ENCODE data around the gene ATP2C2. TPM values are rescaled to one million over a fixed set of nuclear protein-coding genes. Genes with fewer than 3 reads are reported as not detected.
"Not testable (repeated sequence)": the region's sequence is repeated elsewhere in the genome, so short reads cannot be mapped to it uniquely, and the experiment has no call there.

ATP2C2 gene
- total and polyA plus RNA-seq, 2 experiments from 2014 or later: 2.1 TPM

- TF ChIP-seq JUNB (IDR thresholded peaks at IDR 0.05; ENCODE audit: unreplicated experiment) (no peak), REST (IDR thresholded peaks at IDR 0.05; ENCODE audit: unreplicated experiment) (no peak)
Observed at GRCh38 chr16:84398701-84399100, 30.4 kb downstream of the ATP2C2 start (continued).

GRCh38 chr16:84399912-84400311, 31.6 kb downstream of the ATP2C2 start:
- not testable (repeated sequence) for H3K79me2 ChIP-seq (replicated peaks; ENCODE audit: insufficient read depth); H3K4me2 ChIP-seq; H3F3A ChIP-seq (replicated peaks; ENCODE audit: low read depth); H3K4me3 Mint-ChIP-seq; H3K27me3 ChIP-seq (ENCODE audit: insufficient read depth); H3K27ac Mint-ChIP-seq; H3K4me1 ChIP-seq (ENCODE audit: insufficient read depth); H3K36me3 Mint-ChIP-seq (ENCODE audit: low read depth); H4K20me1 ChIP-seq (replicated peaks; ENCODE audit: insufficient read depth); H3K4me3 ChIP-seq; ATAC-seq; H3K9me3 Mint-ChIP-seq; DNase-seq (ENCODE audit: low spot score); H3K27ac ChIP-seq (ENCODE audit: low read depth); H2AFZ ChIP-seq; H3K36me3 ChIP-seq (ENCODE audit: insufficient read depth); H3K9me2 ChIP-seq (ENCODE audit: insufficient read depth); H3K27me3 Mint-ChIP-seq (ENCODE audit: insufficient read depth, low read depth, poor library complexity)
- peaks cover 16% of the 10 kb centered on the region for H3K4me1 Mint-ChIP-seq

- not testable (repeated sequence) for H3K79me2 ChIP-seq (replicated peaks; ENCODE audit: insufficient read depth); H3K4me2 ChIP-seq; H3K4me3 ChIP-seq; H3F3A ChIP-seq (replicated peaks; ENCODE audit: low read depth); H3K4me1 ChIP-seq (ENCODE audit: insufficient read depth); H3K27me3 Mint-ChIP-seq (ENCODE audit: insufficient read depth, low read depth, poor library complexity); ATAC-seq; H3K4me3 Mint-ChIP-seq; H3K36me3 Mint-ChIP-seq (ENCODE audit: low read depth); H3K9me3 Mint-ChIP-seq; DNase-seq (ENCODE audit: low spot score); H3K27ac Mint-ChIP-seq; H3K36me3 ChIP-seq (ENCODE audit: insufficient read depth); H3K9me2 ChIP-seq (ENCODE audit: insufficient read depth); H3K4me1 Mint-ChIP-seq; H4K20me1 ChIP-seq (replicated peaks; ENCODE audit: insufficient read depth); H3K27ac ChIP-seq (ENCODE audit: low read depth); H2AFZ ChIP-seq; H3K27me3 ChIP-seq (ENCODE audit: insufficient read depth)
Observed at GRCh38 chr16:84403435-84403834, 35.1 kb downstream of the ATP2C2 start.

GRCh38 chr16:84404324-84404723, 36.0 kb downstream of the ATP2C2 start:
- peaks cover 5% of the 10 kb centered on the region for H3K27me3 Mint-ChIP-seq (ENCODE audit: insufficient read depth, low read depth, poor library complexity)
- no peaks in the 10 kb centered on the region; the same call in 2 of the 3 replicates for H3K4me1 Mint-ChIP-seq
- no peaks in the 10 kb centered on the region for H3F3A ChIP-seq (replicated peaks; ENCODE audit: low read depth)
- ATAC-seq (no peak), DNase-seq (ENCODE audit: low spot score) (no peak)
- no peaks in the 10 kb centered on the region for H3K4me1 ChIP-seq (ENCODE audit: insufficient read depth)
- no peaks in the 10 kb centered on the region; the same call in 2 of the 3 replicates for H3K9me3 Mint-ChIP-seq
- no peaks in the 10 kb centered on the region for H3K36me3 ChIP-seq (ENCODE audit: insufficient read depth)
- no peak overlapping the region for H3K4me2 ChIP-seq
- no peak overlapping the region for H3K27ac ChIP-seq (ENCODE audit: low read depth)
- H2AFZ ChIP-seq: no peak overlapping the region
- H3K79me2 ChIP-seq (replicated peaks; ENCODE audit: insufficient read depth): no peaks in the 10 kb centered on the region
- H3K9me2 ChIP-seq (ENCODE audit: insufficient read depth): no peaks in the 10 kb centered on the region
- H3K27me3 ChIP-seq (ENCODE audit: insufficient read depth): no peaks in the 10 kb centered on the region
- no peaks in the 10 kb centered on the region for H3K36me3 Mint-ChIP-seq (ENCODE audit: low read depth)
- H4K20me1 ChIP-seq (replicated peaks; ENCODE audit: insufficient read depth): no peaks in the 10 kb centered on the region
- no peak overlapping the region for H3K27ac Mint-ChIP-seq
- no peak overlapping the region for H3K4me3 Mint-ChIP-seq
- no peak overlapping the region for H3K4me3 ChIP-seq
- TF ChIP-seq EZH2phosphoT487 (IDR thresholded peaks at IDR 0.05; ENCODE audit: unreplicated experiment): no peak
- TF ChIP-seq EZH2 (IDR thresholded peaks at IDR 0.05; ENCODE audit: low read depth, unreplicated experiment): no peak
- TF ChIP-seq JUNB (IDR thresholded peaks at IDR 0.05; ENCODE audit: unreplicated experiment): no peak
- no peak for TF ChIP-seq ZNF462 (CRISPR knock-in tag; IDR thresholded peaks at IDR 0.05)
